HepG2 (cell line): ENCODE measurements around the gene ZNF79. TPM values are rescaled to one million over a fixed set of nuclear protein-coding genes. Genes with fewer than 3 reads are reported as not detected.
A peak's percentile ranks its signal among the peaks of the same experiment; 100 is the strongest.

Source experiments
- BORCS8-MEF2B ChIP-seq: sonication (generic); formaldehyde crosslinking; IDR thresholded peaks from 2 replicates; pipeline ENCODE4 v1.8.0; 2022; ENCODE audit warnings: mild to moderate bottlenecking, missing genetic modification reagents
- GZF1 ChIP-seq: sonication (generic); formaldehyde crosslinking; IDR thresholded peaks from 2 replicates; pipeline ENCODE4 v1.5.1; 2020; ENCODE audit warnings: mild to moderate bottlenecking, missing genetic modification reagents
- HNF4G ChIP-seq, 2 experiments: sonication (generic) in 1 of 2; formaldehyde crosslinking in 1 of 2; IDR thresholded peaks; 2 replicates each; pipeline versions ENCODE4 v1.4.0 to v1.6.1; 2011 to 2020; ENCODE audit warnings: borderline replicate concordance in 2 of 2, low read depth in 2 of 2, mild to moderate bottlenecking in 2 of 2, low read length in 1 of 2, missing genetic modification reagents in 1 of 2, moderate library complexity in 1 of 2
- KDM3A ChIP-seq: IDR thresholded peaks from 2 replicates; pipeline ENCODE4 v1.6.1; 2018; ENCODE audit warnings: low read depth, missing compliant biosample characterization
- KLF6 ChIP-seq: IDR thresholded peaks from 2 replicates; pipeline ENCODE4 v1.8.0; 2016; ENCODE audit warnings: missing biosample characterization, missing genetic modification reagents
- MXI1 ChIP-seq: IDR thresholded peaks from 3 replicates; pipeline ENCODE4 v1.6.1; 2012; ENCODE audit warnings: low read depth, low read length, inconsistent platforms, borderline replicate concordance
- NR1H2 ChIP-seq: sonication (generic); formaldehyde crosslinking; IDR thresholded peaks from 2 replicates; pipeline ENCODE4 v1.8.1; 2022; ENCODE audit warnings: low read depth, missing genetic modification reagents, borderline replicate concordance
- SMC3 ChIP-seq: IDR thresholded peaks from 2 replicates; pipeline ENCODE4 v1.6.1; 2011; ENCODE audit warnings: low read length, improper control_type of control experiment
- SOX5 ChIP-seq: IDR thresholded peaks from 2 replicates; pipeline ENCODE4 v1.6.1; 2016; ENCODE audit warnings: borderline replicate concordance
- SOX6 ChIP-seq, 2 experiments: fragments of 450-650 bp in 1 of 2; sonication (generic) in 1 of 2; formaldehyde crosslinking in 1 of 2; IDR thresholded peaks; 2 replicates each; pipeline versions ENCODE4 v1.4.0 to v1.6.1; 2017 to 2020; ENCODE audit warnings: antibody characterized with exemption in 1 of 2, mild to moderate bottlenecking in 1 of 2, missing genetic modification reagents in 1 of 2
- SP4 ChIP-seq: sonication (generic); formaldehyde crosslinking; IDR thresholded peaks from 2 replicates; pipeline ENCODE4 v1.8.1; 2023; ENCODE audit warnings: mild to moderate bottlenecking, missing genetic modification reagents
- SRY ChIP-seq: sonication (generic); formaldehyde crosslinking; IDR thresholded peaks from 2 replicates; pipeline ENCODE4 v1.8.0; 2022; ENCODE audit warnings: mild to moderate bottlenecking, missing genetic modification reagents
- TAF15 ChIP-seq: fragments of 200-400 bp; formaldehyde crosslinking; IDR thresholded peaks from one replicate; pipeline ENCODE4 v1.6.1; 2018; ENCODE audit warnings: mild to moderate bottlenecking, low read depth, low read length; ENCODE audit not compliant: poor library complexity, severe bottlenecking
- TEAD3 ChIP-seq: optimal IDR thresholded peaks from 2 replicates; pipeline ENCODE3; 2016; ENCODE audit warnings: borderline replicate concordance
- ZBTB7B ChIP-seq: sonication (generic); formaldehyde crosslinking; IDR thresholded peaks from 2 replicates; pipeline ENCODE4 v1.4.0; 2020; ENCODE audit warnings: missing genetic modification reagents
- ZMAT3 ChIP-seq: sonication (generic); formaldehyde crosslinking; conservative IDR thresholded peaks from 2 replicates; pipeline ENCODE4 v1.7.0; 2021; ENCODE audit warnings: missing genetic modification reagents
- ZNF256 ChIP-seq: sonication (generic); formaldehyde crosslinking; conservative IDR thresholded peaks from 2 replicates; pipeline ENCODE4 v1.4.0; 2020; ENCODE audit warnings: missing genetic modification reagents
- ZNF354B ChIP-seq: sonication (generic); formaldehyde crosslinking; IDR thresholded peaks from 2 replicates; pipeline ENCODE4 v1.8.0; 2022; ENCODE audit warnings: mild to moderate bottlenecking, missing genetic modification reagents
- ZNF432 ChIP-seq: sonication (generic); formaldehyde crosslinking; IDR thresholded peaks from 2 replicates; pipeline ENCODE4 v1.5.0; 2020; ENCODE audit warnings: missing genetic modification reagents, mild to moderate bottlenecking, borderline replicate concordance
- ZNF552 ChIP-seq: sonication (generic); formaldehyde crosslinking; IDR thresholded peaks from 2 replicates; pipeline ENCODE4 v1.9.0; 2022; ENCODE audit warnings: missing genetic modification reagents, mild to moderate bottlenecking, borderline replicate concordance
- ZNF557 ChIP-seq: sonication (generic); formaldehyde crosslinking; IDR thresholded peaks from 2 replicates; pipeline ENCODE4 v1.4.0; 2020; ENCODE audit warnings: missing genetic modification reagents
- polyA plus RNA-seq, 8 experiments: library from polyadenylated mRNA; depleted of rRNA in 3 of 8; stranded (reverse) in 7 of 8; unstranded in 1 of 8; fragments of >200 nt; fragmentation: Illumina TruSeq in 4 of 8; extraction: Trizol in 4 of 8; gene quantifications; 2 replicates each; pipeline versions ENCODE4 v1.2.1 to v1.2.3, GENCODE V29; 2011 to 2016; ENCODE audit warnings: low read depth in 4 of 8, missing spikeins in 1 of 8, mixed read lengths in 1 of 8; ENCODE audit not compliant: insufficient read depth in 1 of 8
- total RNA-seq, 5 experiments: library from RNA; depleted of rRNA; stranded (reverse); fragments of >200 nt; fragmentation: Illumina TruSeq; extraction: Trizol; gene quantifications; 2 replicates each; pipeline ENCODE4 v1.2.3, GENCODE V29; 2016; ENCODE audit warnings: low read depth in 1 of 5
- TF ChIP-seq, protein P1 (sequence below): sonication (generic); formaldehyde crosslinking; IDR thresholded peaks from 2 replicates; pipeline ENCODE4 v1.8.1; 2023; ENCODE audit warnings: mild to moderate bottlenecking, missing genetic modification reagents, borderline replicate concordance
- TF ChIP-seq, protein P2 (sequence below): sonication (generic); formaldehyde crosslinking; IDR thresholded peaks from 2 replicates; pipeline ENCODE4 v1.4.0; 2020; ENCODE audit warnings: low read depth, mild to moderate bottlenecking, missing genetic modification reagents
- TF ChIP-seq, protein P3 (sequence below): IDR thresholded peaks from 2 replicates; pipeline ENCODE4 v1.6.1; 2016; ENCODE audit warnings: low read depth, borderline replicate concordance
- TF ChIP-seq, protein P4 (sequence below): sonication (generic); formaldehyde crosslinking; IDR thresholded peaks from 2 replicates; pipeline ENCODE4 v1.8.0; 2023; ENCODE audit warnings: mild to moderate bottlenecking, missing genetic modification reagents

The ZNF79 gene
- total and polyA plus RNA-seq, 2 of the 13 experiments (the other 11 are each of a cell fraction or from before 2014, with no cell fraction given), result 3.7 to 8.1 TPM

DNA sequence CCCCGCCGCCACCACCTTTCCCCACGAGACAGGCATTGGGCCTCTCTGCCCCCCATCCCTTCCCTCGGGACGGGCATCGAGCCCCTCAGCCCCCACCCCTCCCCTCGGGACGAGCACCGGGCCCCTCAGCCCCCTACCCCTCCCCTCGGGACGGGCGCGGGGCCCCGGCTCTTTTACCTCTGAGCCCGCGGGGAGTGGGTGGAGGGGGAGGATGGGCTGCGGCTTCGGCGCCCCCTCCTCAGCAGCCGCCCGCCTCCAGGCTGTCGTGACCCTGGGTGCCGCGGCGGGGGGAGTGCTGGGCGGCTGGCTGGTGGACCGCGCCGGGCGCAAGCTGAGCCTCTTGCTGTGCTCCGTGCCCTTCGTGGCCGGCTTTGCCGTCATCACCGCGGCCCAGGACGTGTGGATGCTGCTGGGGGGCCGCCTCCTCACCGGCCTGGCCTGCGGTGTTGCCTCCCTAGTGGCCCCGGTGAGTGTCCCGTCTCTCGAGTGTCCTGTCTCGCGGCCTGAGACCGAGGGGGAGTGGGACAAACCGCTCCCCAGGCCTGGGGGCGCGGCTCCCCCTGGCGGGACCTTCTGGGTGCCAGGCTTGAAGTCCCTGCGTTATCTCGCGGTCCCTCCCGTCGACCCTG is 26.4 kb upstream of the ZNF79 start (continued):
- TF ChIP-seq SOX6 (IDR thresholded peaks at IDR 0.05) (no peak), SOX6 (CRISPR knock-in tag; IDR thresholded peaks at IDR 0.05) (0 out of 2 replicates have a peak, but pooled peaks have one; percentile 24), ZNF557 (CRISPR knock-in tag) (no peak), NR1H2 (CRISPR knock-in tag) (no peak), ZNF432 (CRISPR knock-in tag) (no peak), KLF6 (0 out of 2 replicates have a peak, but pooled peaks have one; percentile 41), ZNF552 (CRISPR knock-in tag) (peak; percentile 47; the same call in 1 of the 2 replicates), SRY (peak; percentile 46; the same call in 1 of the 2 replicates), ZMAT3 (CRISPR knock-in tag) (0 out of 2 replicates have a peak, but pooled peaks have one; percentile 29), SOX5 (CRISPR knock-in tag) (0 out of 2 replicates have a peak, but pooled peaks have one; percentile 12), ZNF354B (no peak), BORCS8-MEF2B (CRISPR knock-in tag) (no peak), SP4 (CRISPR knock-in tag) (0 out of 2 replicates have a peak, but pooled peaks have one; percentile 24), KDM3A (CRISPR knock-in tag) (0 out of 2 replicates have a peak, but pooled peaks have one; percentile 23), ZNF256 (CRISPR knock-in tag) (no peak), TEAD3 (CRISPR knock-in tag) (peak; percentile 8), GZF1 (CRISPR knock-in tag) (no peak), TAF15 (no peak), MXI1 (peak; percentile 37; the same call in 1 of the 3 replicates), HNF4G (IDR thresholded peaks at IDR 0.05; ENCODE audit: borderline replicate concordance, low read depth, low read length) (no peak), HNF4G (CRISPR knock-in tag; IDR thresholded peaks at IDR 0.05; ENCODE audit: borderline replicate concordance, low read depth) (peak; percentile 55; the same call in 1 of the 2 replicates), SMC3 (peak; percentile 34; the same call in 1 of the 2 replicates), ZBTB7B (peak; percentile 53; the same call in 1 of the 2 replicates)
- TF ChIP-seq, protein P1, sequence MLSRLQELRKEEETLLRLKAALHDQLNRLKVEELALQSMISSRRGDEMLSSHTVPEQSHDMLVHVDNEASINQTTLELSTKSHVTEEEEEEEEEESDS, result no peak
- TF ChIP-seq, protein P2, sequence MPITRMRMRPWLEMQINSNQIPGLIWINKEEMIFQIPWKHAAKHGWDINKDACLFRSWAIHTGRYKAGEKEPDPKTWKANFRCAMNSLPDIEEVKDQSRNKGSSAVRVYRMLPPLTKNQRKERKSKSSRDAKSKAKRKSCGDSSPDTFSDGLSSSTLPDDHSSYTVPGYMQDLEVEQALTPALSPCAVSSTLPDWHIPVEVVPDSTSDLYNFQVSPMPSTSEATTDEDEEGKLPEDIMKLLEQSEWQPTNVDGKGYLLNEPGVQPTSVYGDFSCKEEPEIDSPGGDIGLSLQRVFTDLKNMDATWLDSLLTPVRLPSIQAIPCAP, result no peak
- TF ChIP-seq, protein P3, sequence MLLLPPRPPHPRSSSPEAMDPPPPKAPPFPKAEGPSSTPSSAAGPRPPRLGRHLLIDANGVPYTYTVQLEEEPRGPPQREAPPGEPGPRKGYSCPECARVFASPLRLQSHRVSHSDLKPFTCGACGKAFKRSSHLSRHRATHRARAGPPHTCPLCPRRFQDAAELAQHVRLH (CRISPR knock-in tag), result no peak
- TF ChIP-seq, protein P4, sequence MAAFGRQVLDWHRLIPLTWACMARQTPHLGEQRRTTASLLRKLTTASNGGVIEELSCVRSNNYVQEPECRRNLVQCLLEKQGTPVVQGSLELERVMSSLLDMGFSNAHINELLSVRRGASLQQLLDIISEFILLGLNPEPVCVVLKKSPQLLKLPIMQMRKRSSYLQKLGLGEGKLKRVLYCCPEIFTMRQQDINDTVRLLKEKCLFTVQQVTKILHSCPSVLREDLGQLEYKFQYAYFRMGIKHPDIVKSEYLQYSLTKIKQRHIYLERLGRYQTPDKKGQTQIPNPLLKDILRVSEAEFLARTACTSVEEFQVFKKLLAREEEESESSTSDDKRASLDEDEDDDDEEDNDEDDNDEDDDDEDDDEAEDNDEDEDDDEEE (CRISPR knock-in tag), result peak; percentile 35; the same call in 1 of the 2 replicates
